CD4-positive, alpha-beta T cell treated with Interleukin-21 for 1 hour (primary cell): ENCODE data around the gene BBS7.
A peak's percentile ranks its signal among the peaks of the same experiment; 100 is the strongest.

Experiments used
- DNase-seq: peaks from one replicate; pipeline ENCODE4 v3.0.0-alpha.2; 2020

Gene BBS7

DNA sequence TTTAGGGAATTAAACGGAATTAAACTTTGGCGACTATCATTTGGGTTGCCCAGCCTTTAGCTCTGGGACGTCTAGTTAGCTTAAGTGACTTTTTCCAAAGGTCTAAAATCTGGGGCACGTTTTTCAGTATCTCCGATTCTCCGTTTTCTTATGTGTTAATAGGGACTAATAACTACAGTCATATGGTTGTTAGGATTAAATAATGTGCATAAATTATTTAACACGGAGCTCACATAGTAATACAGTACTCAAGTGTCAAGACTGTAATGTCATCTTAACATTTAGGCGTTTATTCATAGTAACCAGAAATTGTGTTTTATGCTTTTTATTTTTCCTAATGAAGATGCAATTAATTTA, 46.1 kb downstream of the BBS7 start:
- no peak for DNase-seq

GRCh38 chr4:121823505-121824170, 46.6 kb downstream of the BBS7 start, which contains the start of gene CCNA2:
Gene CCNA2 (minus strand): TSS chr4:121823883. CDS start chr4:121823628, 255 bp downstream.
- peak; percentile 96 for DNase-seq

DNA sequence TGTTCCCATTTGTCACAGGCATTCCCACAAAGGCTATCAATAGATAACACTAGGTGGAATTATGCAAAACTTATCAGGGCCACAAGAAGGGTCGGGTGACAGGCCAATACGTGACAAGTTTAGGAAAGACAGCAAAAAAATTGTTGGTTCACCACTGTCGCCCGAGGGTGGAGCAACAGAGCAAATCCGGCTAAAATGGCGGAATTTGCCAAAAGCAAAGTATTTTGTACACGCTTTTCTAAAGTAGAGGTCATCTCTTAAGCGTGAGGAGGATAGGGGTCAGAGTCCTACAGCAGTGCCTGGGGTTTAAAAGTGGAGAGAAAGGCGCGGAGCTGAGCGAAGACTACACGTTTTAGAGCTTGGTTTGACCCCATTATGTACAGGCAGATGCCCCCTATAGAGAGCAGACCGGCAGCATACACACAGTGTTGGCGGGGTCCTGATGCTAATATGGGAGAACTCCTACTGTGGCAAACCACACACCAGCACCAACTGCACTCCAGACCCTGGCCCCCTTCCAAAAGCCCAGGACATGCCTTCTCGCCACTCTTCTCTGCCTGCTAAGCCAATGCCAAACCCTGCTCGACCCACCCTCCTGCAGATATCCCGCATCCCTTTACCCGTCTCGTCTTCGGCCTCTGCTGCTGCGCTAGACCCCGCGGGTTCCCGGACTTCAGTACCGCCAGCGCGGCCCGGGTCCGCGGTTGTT, 47.3 kb downstream of the BBS7 start:
- DNase-seq: peak; percentile 51

DNA sequence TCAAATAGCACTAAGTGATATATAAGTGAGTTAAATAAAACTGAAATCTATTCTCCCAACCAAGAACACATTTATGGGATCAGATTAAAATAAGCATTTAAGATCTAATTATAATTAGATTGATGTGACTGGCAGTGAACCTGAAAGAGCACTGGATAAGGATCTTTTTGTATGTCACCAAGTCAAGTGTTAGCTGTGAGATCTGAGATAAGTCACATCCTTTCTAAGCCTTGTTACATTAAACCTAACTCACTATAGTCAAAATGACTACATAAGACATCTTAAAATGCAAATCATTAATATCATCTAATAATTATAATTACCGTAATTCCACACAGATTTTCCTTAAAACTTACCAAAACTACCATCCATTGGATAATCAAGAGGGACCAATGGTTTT, 48.2 kb downstream of the BBS7 start:
- DNase-seq: no peak

- no peak for DNase-seq
Measured at GRCh38 chr4:121819216-121819965, 50.9 kb downstream of the BBS7 start.

DNA sequence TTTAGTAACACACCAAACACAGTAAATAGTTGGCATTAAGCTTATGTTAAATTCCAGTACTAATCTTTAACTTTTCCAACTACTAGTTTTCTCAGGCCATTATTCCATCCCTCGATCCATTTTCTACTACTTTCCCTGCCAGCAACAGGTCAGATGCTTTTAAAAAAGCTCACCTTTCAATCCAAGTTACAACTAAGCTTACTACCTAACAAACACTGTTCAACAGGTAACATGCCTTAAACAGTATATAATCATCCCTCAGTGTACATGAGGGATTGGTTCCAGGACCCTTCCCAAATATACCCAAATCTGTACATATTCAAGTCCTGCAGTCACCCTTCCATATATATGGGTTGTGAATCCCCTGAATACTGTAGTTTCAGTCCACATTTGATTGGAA, 52.1 kb downstream of the BBS7 start:
- DNase-seq: no peak

DNA sequence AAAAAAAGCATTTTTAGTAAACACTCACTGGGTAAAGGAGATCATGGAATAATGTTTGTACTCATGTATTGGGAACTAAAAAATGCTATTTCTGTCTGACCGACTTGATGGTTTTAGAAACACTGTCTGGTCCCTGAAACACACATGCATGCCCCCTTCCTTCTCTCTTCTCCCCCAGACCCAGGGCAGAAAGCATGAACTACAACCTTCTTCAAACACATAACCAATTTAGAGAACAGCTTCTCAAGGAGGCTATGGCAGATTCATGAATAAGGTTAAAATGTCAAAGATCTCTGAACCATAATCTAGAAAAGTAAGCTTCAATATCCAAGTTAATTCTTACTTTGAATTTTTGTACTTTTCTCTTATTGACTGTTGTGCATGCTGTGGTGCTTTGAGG, 52.6 kb downstream of the BBS7 start:
- DNase-seq: no peak

DNA sequence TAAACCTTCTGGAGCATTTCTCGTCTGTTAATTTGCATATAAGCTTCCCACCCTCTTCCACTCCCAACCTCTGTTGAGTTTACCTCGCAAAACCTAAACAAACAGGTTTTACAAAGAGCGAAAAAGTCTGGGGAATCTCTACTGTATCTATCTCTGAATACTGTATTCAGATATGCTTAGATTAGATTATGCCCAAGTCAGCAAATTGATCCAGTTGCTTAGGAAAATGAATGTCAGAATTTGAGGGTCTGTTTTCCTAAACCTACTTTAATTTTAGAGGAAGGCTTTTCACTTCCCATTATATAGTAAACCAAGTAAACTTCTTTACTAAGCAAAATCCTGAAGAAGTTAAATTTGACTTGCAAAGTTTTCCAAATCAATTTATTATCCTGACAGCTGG, 53.3 kb downstream of the BBS7 start:
- DNase-seq: no peak

- no peak for DNase-seq
Measured at GRCh38 chr4:121814756-121815155, 55.5 kb downstream of the BBS7 start.

DNA sequence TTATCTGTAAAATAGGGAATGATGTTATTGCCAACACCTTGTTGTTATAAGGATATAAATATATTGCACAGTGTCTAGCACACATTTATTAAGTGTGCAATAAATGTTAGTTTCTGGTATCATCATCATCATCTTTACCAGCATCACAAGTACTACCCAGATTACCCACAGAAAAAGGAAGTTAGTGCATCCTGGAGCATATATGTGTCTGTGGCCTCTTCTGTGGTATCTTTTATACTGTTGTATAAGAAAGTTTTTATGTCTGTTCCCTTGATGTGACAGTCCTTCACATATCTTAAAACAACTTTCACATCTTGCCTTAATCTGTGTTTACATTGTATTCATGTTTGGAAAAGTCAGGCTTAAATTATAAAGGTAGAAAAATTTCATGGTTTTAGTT, 59.2 kb downstream of the BBS7 start:
- no peak for DNase-seq

DNA sequence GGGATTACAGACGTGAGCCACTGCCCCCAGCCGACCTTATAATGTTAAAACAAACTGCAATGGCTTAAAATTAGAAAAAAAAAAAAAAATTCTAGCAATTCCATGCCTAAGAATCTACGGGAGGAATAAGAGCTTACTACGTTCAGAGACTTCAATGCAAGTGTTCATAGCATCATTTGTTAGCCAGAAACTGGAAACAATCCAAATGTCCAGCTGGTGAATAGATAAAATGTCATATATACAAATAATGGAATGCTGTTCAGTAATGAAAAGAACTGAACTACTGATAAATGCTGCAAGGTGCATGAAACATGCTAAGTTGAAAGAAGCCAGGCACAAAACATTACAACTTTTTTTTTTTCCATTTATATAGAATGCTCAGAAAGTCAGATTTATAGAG, 63.9 kb downstream of the BBS7 start:
- no peak for DNase-seq

- no peak for DNase-seq
Measured at GRCh38 chr4:121801715-121802075, 68.6 kb downstream of the BBS7 start.

GRCh38 chr4:121800961-121801714, 69.1 kb downstream of the BBS7 start, which contains the start of gene EXOSC9:
Gene EXOSC9 (plus strand): TSS chr4:121801323. CDS start chr4:121801425, 102 bp downstream.
- peak; percentile 96 for DNase-seq

DNA sequence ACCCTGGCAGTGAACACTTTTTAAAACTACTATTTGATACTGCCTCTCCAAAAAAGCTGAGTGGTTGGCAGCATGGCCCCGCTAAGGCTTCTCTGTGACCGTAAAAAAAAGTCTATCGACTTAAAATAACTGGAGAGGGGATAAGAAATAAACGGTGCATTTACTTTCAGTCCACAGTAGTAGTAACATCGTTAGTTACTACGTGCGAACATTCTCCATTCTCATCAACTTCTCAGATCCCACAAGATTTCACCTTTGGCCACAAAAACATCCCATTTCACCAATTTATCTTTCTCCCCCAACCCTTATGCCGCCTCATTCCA, 69.7 kb downstream of the BBS7 start:
- DNase-seq: no peak

GRCh38 chr4:121799867-121800501, 70.3 kb downstream of the BBS7 start:
- no peak for DNase-seq

GRCh38 chr4:121799208-121799823, 71.0 kb downstream of the BBS7 start:
- no peak for DNase-seq

GRCh38 chr4:121796283-121796682, 74.0 kb downstream of the BBS7 start:
- DNase-seq: no peak

DNA sequence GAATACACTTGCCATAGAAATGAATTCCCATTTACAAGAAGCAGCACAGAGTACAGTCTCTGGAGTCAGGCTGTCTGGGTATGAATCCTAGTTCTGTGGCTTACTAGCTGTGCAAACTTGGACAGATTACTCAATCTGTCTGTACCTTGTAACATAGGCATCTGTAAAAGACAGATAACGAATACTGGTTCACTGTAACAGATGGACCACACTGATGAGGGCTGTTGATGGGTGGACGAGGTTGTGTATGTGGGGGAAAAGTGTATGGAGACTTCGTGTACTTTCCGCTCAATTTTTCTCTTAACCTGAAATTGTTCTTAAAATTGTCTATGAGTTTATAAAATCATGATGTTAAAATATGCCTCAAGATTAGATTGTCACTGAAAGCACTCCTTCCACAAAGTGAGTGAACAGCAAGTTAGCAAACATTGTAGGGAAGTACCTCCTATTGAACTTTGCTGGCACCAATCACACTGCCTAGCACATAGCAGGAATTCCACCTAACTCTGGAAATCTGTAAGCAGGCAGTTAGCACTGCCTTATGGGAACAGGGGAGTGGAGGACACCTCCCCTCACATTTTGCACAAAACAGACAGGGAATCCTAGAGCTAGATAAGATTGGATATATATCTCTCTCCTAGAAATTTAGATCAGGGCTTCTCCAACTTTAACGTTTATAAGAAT, 75.6 kb downstream of the BBS7 start:
- no peak for DNase-seq

GRCh38 chr4:121792966-121793365, 77.3 kb downstream of the BBS7 start:
- DNase-seq: no peak

DNA sequence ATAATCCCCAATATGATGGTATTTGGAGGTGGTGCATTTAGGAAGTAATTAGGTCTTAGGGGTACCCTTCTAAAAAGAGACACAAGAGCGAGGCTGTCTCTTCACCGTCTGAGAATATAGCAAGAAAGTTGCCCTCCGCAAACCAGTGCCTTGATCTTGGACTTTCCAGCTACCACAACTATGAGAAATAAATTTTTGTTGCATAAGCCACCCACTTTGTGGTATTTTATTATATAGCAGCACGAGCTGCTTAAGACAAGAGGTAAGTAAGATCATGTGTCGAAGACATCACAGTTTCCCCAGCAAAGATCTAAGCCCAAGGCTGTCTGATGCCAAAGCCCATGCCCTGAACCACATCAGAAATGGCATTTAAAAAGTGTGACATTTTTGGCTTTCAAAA, 78.8 kb downstream of the BBS7 start:
- no peak for DNase-seq

GRCh38 chr4:121790976-121791375, 79.3 kb downstream of the BBS7 start:
- no peak for DNase-seq
